DOHH2 (cell line): ENCODE results near the gene ABHD17C.

Experiments
- CTCF ChIP-seq: fragments of 200-600 bp; sonication (generic); IDR thresholded peaks from one replicate; pipeline ENCODE4 v1.5.1; 2014; ENCODE audit warnings: antibody characterized with exemption, mild to moderate bottlenecking, low read depth, low read length; ENCODE audit not compliant: poor library complexity, severe bottlenecking
- EZH2phosphoT487 ChIP-seq: fragments of 200-600 bp; sonication (generic); IDR thresholded peaks from 2 replicates; pipeline ENCODE4 v1.6.1; 2017; ENCODE audit warnings: borderline replicate concordance, mild to moderate bottlenecking, antibody characterized with exemption, low read length, moderate library complexity, mixed read lengths

- TF ChIP-seq CTCF (no peak), EZH2phosphoT487 (no peak)
Observed at GRCh38 chr15:80755885-80756284, 60.8 kb downstream of the ABHD17C start.
